Ascending aorta (tissue), 2 donors: ENCODE data around the gene GMPPB. TPM values are rescaled to one million over a fixed set of nuclear protein-coding genes. Genes with fewer than 3 reads are reported as not detected.

Experiments used
- DNase-seq, 2 donors: peaks; one replicate each; pipeline ENCODE4 v3.0.0-alpha.2; 2019; ENCODE audit warnings: low spot score in 2 of 2
- H3K27ac ChIP-seq, 2 donors: fragments of 200-600 bp; sonication (generic); one replicate each; pipeline ENCODE4 v1.5.1; 2016 to 2017; ENCODE audit warnings: mild to moderate bottlenecking in 1 of 2
- H3K27me3 ChIP-seq: fragments of 200-600 bp; sonication (generic); one replicate; pipeline ENCODE4 v1.5.1; 2017
- H3K36me3 ChIP-seq, 2 donors: fragments of 200-600 bp; sonication (generic); one replicate each; pipeline ENCODE4 v1.5.1; 2016
- H3K4me1 ChIP-seq, 2 donors: fragments of 200-600 bp; sonication (generic); one replicate each; pipeline ENCODE4 v1.5.1; 2016 to 2017; ENCODE audit warnings: mild to moderate bottlenecking in 1 of 2
- H3K4me3 ChIP-seq, 2 donors: fragments of 200-600 bp; sonication (generic); one replicate each; pipeline ENCODE4 v1.5.1; 2016 to 2017; ENCODE audit warnings: mild to moderate bottlenecking in 1 of 2
- H3K9me3 ChIP-seq, 2 donors: fragments of 200-600 bp; sonication (generic); one replicate each; pipeline ENCODE4 v1.5.1; 2016
- intact Hi-C: fragments of 100-400 bp; cut with DNase I; formaldehyde crosslinking; loops from one replicate; pipeline ENCODE4 v1.15.1; 2023
- total RNA-seq: library from RNA; depleted of rRNA; stranded (reverse); fragments of >200 nt; gene quantifications from one replicate; pipeline ENCODE4 v1.1.0, GENCODE V29; 2016
- TF ChIP-seq, protein P1 (sequence below), 3 experiments: fragments of 200-600 bp in 2 of 3; fragments of 450-650 bp in 1 of 3; sonication (generic) in 2 of 3; IDR thresholded peaks; one replicate each; pipeline ENCODE4 v1.5.1; 2016 to 2019; ENCODE audit warnings: antibody characterized with exemption in 3 of 3, mild to moderate bottlenecking in 1 of 3, moderate library complexity in 1 of 3

Gene GMPPB
- total RNA-seq, 1 donor from 2014 or later: 16.4 TPM

DNA sequence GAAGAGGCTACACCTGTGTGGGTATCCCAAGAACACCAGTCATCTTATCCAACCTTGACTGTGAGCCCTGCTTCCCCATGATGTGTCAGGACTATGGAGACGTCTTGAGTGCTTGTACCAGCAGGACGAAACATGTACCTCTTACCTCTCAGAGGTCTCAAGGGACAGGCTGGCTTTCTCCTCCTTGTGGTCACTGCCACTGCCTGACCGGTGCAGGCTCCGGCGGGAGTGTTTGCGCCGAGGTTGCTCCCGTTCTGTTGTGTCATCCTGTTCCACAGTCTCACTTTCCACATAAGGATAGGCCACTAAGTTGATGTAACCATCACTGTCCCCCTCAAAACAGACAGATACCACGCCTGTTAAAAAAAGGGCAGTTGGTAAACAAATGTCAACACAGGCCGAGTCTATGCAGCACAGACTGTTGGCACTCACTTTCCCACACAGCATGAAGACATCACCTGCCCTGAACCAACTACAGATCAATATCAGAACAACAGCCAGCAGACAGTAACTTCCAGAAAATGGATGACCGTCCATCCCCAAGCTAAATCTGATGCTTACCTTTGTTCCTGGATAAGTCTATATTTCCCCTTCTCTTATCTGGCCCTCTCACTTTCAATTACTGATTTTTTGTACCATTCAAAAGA, 14.4 kb upstream of the GMPPB start:
- no peaks in the 10 kb centered on the region for H3K4me1 ChIP-seq
- intact Hi-C loops: no loop called here
- peaks cover 32 to 42% of the 10 kb centered on the region in 2 donors for H3K36me3 ChIP-seq
- TF ChIP-seq, protein P1, sequence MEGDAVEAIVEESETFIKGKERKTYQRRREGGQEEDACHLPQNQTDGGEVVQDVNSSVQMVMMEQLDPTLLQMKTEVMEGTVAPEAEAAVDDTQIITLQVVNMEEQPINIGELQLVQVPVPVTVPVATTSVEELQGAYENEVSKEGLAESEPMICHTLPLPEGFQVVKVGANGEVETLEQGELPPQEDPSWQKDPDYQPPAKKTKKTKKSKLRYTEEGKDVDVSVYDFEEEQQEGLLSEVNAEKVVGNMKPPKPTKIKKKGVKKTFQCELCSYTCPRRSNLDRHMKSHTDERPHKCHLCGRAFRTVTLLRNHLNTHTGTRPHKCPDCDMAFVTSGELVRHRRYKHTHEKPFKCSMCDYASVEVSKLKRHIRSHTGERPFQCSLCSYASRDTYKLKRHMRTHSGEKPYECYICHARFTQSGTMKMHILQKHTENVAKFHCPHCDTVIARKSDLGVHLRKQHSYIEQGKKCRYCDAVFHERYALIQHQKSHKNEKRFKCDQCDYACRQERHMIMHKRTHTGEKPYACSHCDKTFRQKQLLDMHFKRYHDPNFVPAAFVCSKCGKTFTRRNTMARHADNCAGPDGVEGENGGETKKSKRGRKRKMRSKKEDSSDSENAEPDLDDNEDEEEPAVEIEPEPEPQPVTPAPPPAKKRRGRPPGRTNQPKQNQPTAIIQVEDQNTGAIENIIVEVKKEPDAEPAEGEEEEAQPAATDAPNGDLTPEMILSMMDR (IDR thresholded peaks at IDR 0.05): no peak
- no peaks in the 10 kb centered on the region for H3K27me3 ChIP-seq
- H3K9me3 ChIP-seq: no peaks in the 10 kb centered on the region
- H3K27ac ChIP-seq: no peak overlapping the region
- no peak overlapping the region for H3K4me3 ChIP-seq
- no peak for DNase-seq

DNA sequence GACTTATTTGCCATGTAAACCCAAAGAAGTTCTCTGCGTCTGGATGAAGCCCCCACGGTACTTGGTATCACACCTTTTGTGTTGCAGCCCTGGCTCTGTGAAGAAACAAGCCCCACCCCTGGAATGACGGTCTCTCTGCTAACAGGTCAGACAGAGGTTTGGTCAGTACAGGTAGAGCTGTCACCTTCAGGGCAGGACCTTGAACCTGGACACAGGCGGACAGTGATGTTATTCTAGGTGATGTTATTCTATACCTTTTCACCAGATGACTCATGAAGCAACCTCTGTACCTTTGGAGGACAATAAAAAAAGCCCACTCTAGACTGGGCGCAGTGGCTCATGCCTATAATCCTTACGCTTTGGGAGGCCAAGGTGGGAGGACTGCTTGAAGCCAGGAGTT, 11.0 kb upstream of the GMPPB start:
- no peak for DNase-seq
- Histone ChIP-seq H3K9me3 (no peaks in the 10 kb centered on the region), H3K4me1 (no peaks in the 10 kb centered on the region), H3K4me3 (no peak overlapping the region), H3K36me3 (peaks cover 62 to 74% of the 10 kb centered on the region in 2 donors), H3K27me3 (no peaks in the 10 kb centered on the region), H3K27ac (no peak overlapping the region)
- intact Hi-C loops: no loop called here
- TF ChIP-seq, protein P1 (IDR thresholded peaks at IDR 0.05): no peak

DNA sequence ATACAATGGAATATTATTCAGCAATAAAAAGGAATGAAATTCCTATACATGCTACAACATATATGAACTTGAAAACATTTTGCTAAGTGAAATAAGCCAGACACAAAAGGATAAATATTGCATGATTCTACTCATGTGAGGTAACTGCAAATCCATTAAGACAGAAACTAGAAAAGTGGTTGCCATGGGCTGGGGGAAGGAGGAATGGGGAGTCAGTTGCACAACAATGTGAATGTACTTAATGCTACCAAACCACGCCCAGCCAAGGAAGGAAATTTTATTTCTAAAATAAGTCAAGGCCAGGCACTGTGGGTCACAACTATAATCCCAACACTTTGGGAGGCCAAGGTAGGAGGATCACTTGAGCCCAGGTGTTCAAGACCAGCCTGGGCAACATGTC, 9.8 kb upstream of the GMPPB start:
- Histone ChIP-seq H3K27ac (no peak overlapping the region), H3K36me3 (peaks cover 62 to 72% of the 10 kb centered on the region in 2 donors), H3K27me3 (no peaks in the 10 kb centered on the region), H3K9me3 (no peaks in the 10 kb centered on the region), H3K4me1 (no peaks in the 10 kb centered on the region), H3K4me3 (no peak overlapping the region)
- intact Hi-C loops: no loop called here
- no peak for DNase-seq
- TF ChIP-seq, protein P1 (IDR thresholded peaks at IDR 0.05): no peak

DNA sequence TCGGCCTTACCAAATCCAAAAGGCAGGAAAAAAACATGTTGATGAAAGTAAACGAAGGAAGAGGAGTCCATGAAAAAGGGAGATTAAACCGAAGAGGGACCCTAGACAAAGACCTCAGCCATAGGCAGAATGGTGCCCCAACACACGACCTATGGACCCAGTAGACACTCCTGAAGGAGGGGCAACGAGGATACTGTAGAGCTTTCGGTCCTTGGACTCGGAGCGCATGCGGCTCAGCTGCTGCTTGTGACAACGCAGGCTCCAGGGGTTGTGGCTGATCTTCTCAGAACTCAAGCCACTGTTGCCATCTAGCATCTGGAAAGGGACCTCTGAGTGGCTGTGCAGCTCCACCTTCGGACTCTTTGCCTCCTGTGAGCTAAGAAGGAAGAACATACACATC, 8.8 kb upstream of the GMPPB start:
- Histone ChIP-seq H3K4me3 (no peak overlapping the region), H3K27me3 (no peaks in the 10 kb centered on the region), H3K27ac (no peak overlapping the region), H3K9me3 (no peaks in the 10 kb centered on the region), H3K4me1 (no peaks in the 10 kb centered on the region), H3K36me3 (peaks cover 63 to 71% of the 10 kb centered on the region in 2 donors)
- intact Hi-C loops: no loop called here
- TF ChIP-seq, protein P1 (IDR thresholded peaks at IDR 0.05): no peak
- no peak for DNase-seq

DNA sequence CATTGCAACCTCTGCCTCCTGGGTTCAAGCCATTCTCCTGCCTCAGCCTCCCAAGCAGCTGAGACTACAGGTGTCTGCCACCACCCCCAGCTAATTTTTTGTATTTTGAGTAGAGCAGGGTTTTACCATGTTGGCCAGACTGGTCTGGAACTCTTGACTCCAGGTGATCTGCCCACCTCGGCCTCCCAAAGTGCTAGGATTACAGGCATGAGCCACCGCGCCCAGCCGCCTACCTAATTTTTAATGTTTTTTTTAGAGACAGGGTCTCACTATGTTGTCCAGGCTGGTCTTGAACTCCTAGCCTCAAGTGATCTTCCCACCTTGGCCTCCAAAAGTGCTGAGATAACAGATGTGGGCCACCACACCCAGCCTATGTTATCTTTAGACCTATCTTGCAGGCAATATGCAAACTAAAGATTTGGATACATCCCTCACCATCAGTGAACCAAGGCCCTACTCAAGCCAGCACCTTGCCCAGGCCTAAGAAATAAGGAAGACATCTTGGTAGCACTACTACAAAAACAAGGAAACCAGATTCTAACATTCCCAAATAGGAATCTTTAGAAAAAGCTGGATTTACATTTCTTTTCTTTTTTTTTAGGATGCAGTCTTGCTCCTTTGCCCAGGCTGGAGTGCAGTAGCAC, 6.3 kb upstream of the GMPPB start:
- H3K4me1 ChIP-seq: peaks cover 0 to under 1% of the 10 kb centered on the region in 2 donors
- no peak overlapping the region for H3K27ac ChIP-seq
- TF ChIP-seq, protein P1 (IDR thresholded peaks at IDR 0.05): no peak
- no peak for DNase-seq
- H3K9me3 ChIP-seq: no peaks in the 10 kb centered on the region
- no peak overlapping the region for H3K4me3 ChIP-seq
- H3K27me3 ChIP-seq: no peaks in the 10 kb centered on the region
- peaks cover 53 to 72% of the 10 kb centered on the region in 2 donors for H3K36me3 ChIP-seq
- intact Hi-C loops: loop anchor here (10.0 kb wide), 1 partner anchor 125 kb away; the partner anchor contains the start of gene TRAIP
